Activated CD4-positive, alpha-beta T cell treated with anti-CD3 and anti-CD28 coated beads, Interleukin-2, amount 10 ng/mL, durations not matched to agents 7 days and 5 days (primary cell): Measurements from ENCODE around the gene HOXD4. TPM values are rescaled to one million over a fixed set of nuclear protein-coding genes. Genes with fewer than 3 reads are reported as not detected.

ENCODE experiments used
- CTCF ChIA-PET: fragments of 350-600 bp; sonication (Branson Sonifier 250); formaldehyde crosslinking; loops from one replicate; lab custom pipeline; 2021; ENCODE audit warnings: antibody characterized with exemption; lab: Charles Lee
- POLR2A ChIA-PET: fragments of 350-600 bp; sonication (Branson Sonifier 250); formaldehyde crosslinking; loops from one replicate; lab custom pipeline; 2021; ENCODE audit warnings: antibody characterized with exemption; lab: Charles Lee
- DNase-seq: peaks from one replicate; pipeline ENCODE4 v3.0.0-alpha.2; 2020
- H3K27ac Mint-ChIP-seq: one replicate; pipeline ENCODE4 v1.8.0; 2021; ENCODE audit warnings: mild to moderate bottlenecking, moderate library complexity, mixed read lengths
- H3K27me3 Mint-ChIP-seq: one replicate; pipeline ENCODE4 v1.8.0; 2021; ENCODE audit warnings: mixed read lengths
- H3K36me3 Mint-ChIP-seq: one replicate; pipeline ENCODE4 v1.8.0; 2021; ENCODE audit warnings: low read depth, mixed read lengths
- H3K4me1 Mint-ChIP-seq: one replicate; pipeline ENCODE4 v1.8.0; 2021; ENCODE audit warnings: mixed read lengths
- H3K4me3 Mint-ChIP-seq: one replicate; pipeline ENCODE4 v1.8.0; 2021; ENCODE audit warnings: mild to moderate bottlenecking, moderate library complexity, mixed read lengths
- H3K9me3 Mint-ChIP-seq: one replicate; pipeline ENCODE4 v1.8.0; 2021; ENCODE audit warnings: mixed read lengths
- microRNA-seq: library from miRNA; unstranded; fragments of <30 nt; microRNA quantifications from one replicate; pipeline ENCODE4 v1.2.0, GENCODE V29; 2021; ENCODE audit warnings: borderline microRNAs expressed, borderline replicate concordance
- total RNA-seq, 2 experiments: library from RNA; stranded (reverse); gene quantifications; one replicate each; pipeline ENCODE4 v1.2.3, GENCODE V29; 2021

The HOXD4 gene
- total RNA-seq, 2 experiments from 2014 or later: not detected

DNA sequence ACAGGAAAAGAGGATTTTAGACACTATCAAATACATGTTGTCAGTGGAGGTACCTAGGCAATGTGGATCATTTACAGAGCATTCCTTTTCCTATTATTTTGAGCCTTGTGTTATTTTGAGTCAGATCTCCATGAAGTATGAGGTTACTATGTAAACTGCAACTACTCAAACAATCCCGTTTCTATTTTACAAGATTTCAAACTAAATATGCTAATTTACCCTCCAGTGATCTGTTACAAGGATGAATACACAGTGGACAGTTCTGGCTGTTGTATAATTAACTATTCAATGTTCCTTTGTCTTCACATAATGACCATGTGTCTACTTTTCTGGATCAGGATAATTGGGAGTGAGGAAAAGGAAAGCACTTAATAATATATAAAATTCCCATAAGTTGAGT is 41.7 kb downstream of the HOXD4 start:
- Mint-ChIP-seq H3K9me3 (no peaks in the 10 kb centered on the region), H3K36me3 (peaks cover 1% of the 10 kb centered on the region), H3K4me1 (peaks cover 8% of the 10 kb centered on the region), H3K4me3 (no peak overlapping the region), H3K27me3 (peaks cover 74% of the 10 kb centered on the region), H3K27ac (no peak overlapping the region)
- DNase-seq: no peak
- CTCF ChIA-PET: no interaction called here
- POLR2A ChIA-PET: no interaction called here

DNA sequence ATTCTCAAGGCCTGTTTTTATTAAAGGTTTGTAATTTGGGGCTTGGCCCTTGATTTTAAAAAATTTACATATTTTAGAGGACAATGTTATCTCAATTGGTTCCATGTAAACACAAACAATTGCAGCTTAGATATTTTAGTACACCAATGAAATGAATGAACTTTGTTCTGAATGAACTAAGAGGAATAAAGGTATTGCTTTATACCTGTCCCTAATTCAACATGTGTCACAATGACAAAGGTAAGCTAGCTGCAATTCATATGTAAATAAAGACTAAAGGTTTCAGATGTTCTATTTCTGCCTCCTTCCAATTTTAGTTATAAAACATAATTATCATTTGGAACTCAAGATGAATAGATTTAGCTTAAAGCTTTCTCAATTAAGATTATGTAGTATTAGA is 48.6 kb downstream of the HOXD4 start:
- POLR2A ChIA-PET: no interaction called here
- Mint-ChIP-seq H3K4me3 (no peak overlapping the region), H3K27me3 (peaks cover 38% of the 10 kb centered on the region), H3K27ac (no peak overlapping the region), H3K9me3 (no peaks in the 10 kb centered on the region), H3K36me3 (no peaks in the 10 kb centered on the region), H3K4me1 (no peaks in the 10 kb centered on the region)
- no peak for DNase-seq
- CTCF ChIA-PET: interaction anchor here (0.6 to 0.7 kb wide), 2 partner anchors 102 to 235 kb away, joined by 3 read pairs; no protein-coding TSS in a partner anchor

DNA sequence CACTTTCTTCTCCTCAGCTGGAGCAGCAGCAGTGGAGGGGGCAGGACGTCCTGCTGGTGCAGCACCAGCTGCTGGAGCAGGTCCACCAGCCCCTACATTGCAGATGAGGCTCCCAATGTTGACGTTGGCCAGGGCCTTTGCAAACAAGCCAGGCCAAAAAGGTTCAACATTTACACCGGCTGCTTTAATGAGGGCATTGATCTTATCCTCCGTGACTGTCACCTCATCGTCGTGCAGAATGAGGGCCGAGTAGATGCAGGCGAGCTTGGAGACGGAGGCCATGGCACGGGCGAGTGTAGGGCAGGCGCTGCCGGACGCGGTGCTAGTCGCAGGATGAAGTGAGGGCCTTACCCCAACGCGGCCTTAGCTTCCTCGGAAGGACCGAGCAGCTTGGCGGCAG is 49.6 kb downstream of the HOXD4 start:
- Mint-ChIP-seq H3K4me3 (no peak overlapping the region), H3K36me3 (no peaks in the 10 kb centered on the region), H3K9me3 (no peaks in the 10 kb centered on the region), H3K4me1 (no peaks in the 10 kb centered on the region), H3K27me3 (peaks cover 30% of the 10 kb centered on the region), H3K27ac (no peak overlapping the region)
- POLR2A ChIA-PET: no interaction called here
- no peak for DNase-seq
- CTCF ChIA-PET: interaction anchor here (0.5 kb wide), 1 partner anchor 102 kb away, joined by 3 read pairs; no protein-coding TSS in a partner anchor

DNA sequence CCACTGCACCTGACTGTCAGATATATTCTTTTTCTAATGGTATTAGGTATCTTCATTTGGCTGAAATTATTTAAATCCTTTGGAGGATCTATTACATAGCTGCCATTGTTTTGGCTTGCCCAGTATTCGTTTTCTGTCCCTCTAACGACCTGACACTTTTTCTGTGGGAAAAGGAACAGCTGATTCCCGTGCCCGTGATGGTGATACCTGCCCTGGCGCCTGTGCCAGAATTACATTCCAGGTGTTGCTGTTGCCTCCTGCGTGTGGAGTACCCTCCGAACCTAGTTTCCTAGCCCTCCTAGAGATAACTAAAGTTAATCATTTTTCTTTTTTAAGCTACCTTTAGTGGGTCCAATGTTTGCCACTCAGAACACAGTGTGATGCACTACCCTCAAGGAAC is 51.1 kb downstream of the HOXD4 start:
- DNase-seq: no peak
- Mint-ChIP-seq H3K27ac (no peak overlapping the region), H3K27me3 (peaks cover 25% of the 10 kb centered on the region), H3K9me3 (no peaks in the 10 kb centered on the region), H3K4me1 (no peaks in the 10 kb centered on the region), H3K4me3 (no peak overlapping the region), H3K36me3 (no peaks in the 10 kb centered on the region)
- CTCF ChIA-PET: interaction anchor here (0.5 to 0.6 kb wide), 2 partner anchors 234 to 514 kb away, joined by 3 read pairs; no protein-coding TSS in a partner anchor
- POLR2A ChIA-PET: no interaction called here

Small RNAs within 50 kb of the gene (microRNA-seq; reads per million reads assigned to microRNA genes)
- 0.84 reads per million for gene MIR10B

Other genes starting within 250 kb of the HOXD4 start
- 10 to 100 TPM; 35.1 to 35.7 TPM for gene LNPK, start 149.3 kb upstream of the HOXD4 start, total RNA-seq
- gene EVX2, start 67.6 kb upstream of the HOXD4 start, total RNA-seq: not detected
- gene HOXD13, start 58.8 kb upstream of the HOXD4 start, total RNA-seq: not detected
- not detected for gene HOXD12, start 51.8 kb upstream of the HOXD4 start, total RNA-seq
- gene HOXD11, start 44.3 kb upstream of the HOXD4 start, total RNA-seq: not detected
- gene HOXD10, start 34.8 kb upstream of the HOXD4 start, total RNA-seq: not detected
- gene HOXD9, start 28.8 kb upstream of the HOXD4 start, total RNA-seq: not detected
- gene HOXD8, start 21.8 kb upstream of the HOXD4 start, total RNA-seq: not detected
- gene HOXD3, start 5.8 kb downstream of the HOXD4 start, total RNA-seq: not detected
- not detected for gene HOXD1, start 37.1 kb downstream of the HOXD4 start, total RNA-seq
- gene MTX2, start 117.9 kb downstream of the HOXD4 start, total RNA-seq: 10 to 100 TPM; 11.2 to 13.2 TPM